ENCODE measurements around the gene IFNA10.
"Not testable (repeated sequence)": the region's sequence is repeated elsewhere in the genome, so short reads cannot be mapped to it uniquely, and the experiment has no call there.

IFNA10 gene

GRCh38 chr9:21210311-21210710, 3.4 kb upstream of the IFNA10 start:
- TF ChIP-seq, protein P1, sequence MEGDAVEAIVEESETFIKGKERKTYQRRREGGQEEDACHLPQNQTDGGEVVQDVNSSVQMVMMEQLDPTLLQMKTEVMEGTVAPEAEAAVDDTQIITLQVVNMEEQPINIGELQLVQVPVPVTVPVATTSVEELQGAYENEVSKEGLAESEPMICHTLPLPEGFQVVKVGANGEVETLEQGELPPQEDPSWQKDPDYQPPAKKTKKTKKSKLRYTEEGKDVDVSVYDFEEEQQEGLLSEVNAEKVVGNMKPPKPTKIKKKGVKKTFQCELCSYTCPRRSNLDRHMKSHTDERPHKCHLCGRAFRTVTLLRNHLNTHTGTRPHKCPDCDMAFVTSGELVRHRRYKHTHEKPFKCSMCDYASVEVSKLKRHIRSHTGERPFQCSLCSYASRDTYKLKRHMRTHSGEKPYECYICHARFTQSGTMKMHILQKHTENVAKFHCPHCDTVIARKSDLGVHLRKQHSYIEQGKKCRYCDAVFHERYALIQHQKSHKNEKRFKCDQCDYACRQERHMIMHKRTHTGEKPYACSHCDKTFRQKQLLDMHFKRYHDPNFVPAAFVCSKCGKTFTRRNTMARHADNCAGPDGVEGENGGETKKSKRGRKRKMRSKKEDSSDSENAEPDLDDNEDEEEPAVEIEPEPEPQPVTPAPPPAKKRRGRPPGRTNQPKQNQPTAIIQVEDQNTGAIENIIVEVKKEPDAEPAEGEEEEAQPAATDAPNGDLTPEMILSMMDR (IDR thresholded peaks at IDR 0.05; ENCODE audit: extremely low read depth, missing control alignments) = no peak
- no peak for DNase-seq (ENCODE audit: low spot score)

GRCh38 chr9:21205204-21205603, 1.7 kb downstream of the IFNA10 start:
- TF ChIP-seq, protein P1 (IDR thresholded peaks at IDR 0.05; ENCODE audit: extremely low read depth, missing control alignments) = no peak
- no peak for DNase-seq (ENCODE audit: low spot score)

DNA sequence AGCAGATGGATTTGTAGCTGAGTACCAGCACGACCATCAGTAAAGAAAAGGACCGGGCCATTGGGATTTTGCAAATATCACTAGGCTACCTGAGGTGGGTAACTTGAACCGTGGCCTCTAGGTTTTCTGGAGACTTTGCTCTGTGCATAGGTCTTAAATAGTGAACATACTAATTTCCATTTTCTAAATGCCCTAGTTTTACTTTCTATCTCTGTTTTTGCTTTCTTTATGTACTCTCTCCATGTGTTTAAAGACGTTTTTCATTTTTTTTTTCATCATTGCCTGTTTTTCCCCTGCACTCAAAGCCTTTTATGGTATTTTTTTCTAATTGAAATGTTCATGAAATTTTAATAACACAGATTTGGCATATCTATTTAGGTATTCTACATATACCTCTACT, 4.8 kb downstream of the IFNA10 start, which contains the start of gene IFNA7:
IFNA7 (minus strand) TSS at position 101 of the 400 bp plus-strand sequence; CDS start at position 61, 40 bp downstream.
- DNase-seq (ENCODE audit: low spot score) = not testable (repeated sequence)

DNA sequence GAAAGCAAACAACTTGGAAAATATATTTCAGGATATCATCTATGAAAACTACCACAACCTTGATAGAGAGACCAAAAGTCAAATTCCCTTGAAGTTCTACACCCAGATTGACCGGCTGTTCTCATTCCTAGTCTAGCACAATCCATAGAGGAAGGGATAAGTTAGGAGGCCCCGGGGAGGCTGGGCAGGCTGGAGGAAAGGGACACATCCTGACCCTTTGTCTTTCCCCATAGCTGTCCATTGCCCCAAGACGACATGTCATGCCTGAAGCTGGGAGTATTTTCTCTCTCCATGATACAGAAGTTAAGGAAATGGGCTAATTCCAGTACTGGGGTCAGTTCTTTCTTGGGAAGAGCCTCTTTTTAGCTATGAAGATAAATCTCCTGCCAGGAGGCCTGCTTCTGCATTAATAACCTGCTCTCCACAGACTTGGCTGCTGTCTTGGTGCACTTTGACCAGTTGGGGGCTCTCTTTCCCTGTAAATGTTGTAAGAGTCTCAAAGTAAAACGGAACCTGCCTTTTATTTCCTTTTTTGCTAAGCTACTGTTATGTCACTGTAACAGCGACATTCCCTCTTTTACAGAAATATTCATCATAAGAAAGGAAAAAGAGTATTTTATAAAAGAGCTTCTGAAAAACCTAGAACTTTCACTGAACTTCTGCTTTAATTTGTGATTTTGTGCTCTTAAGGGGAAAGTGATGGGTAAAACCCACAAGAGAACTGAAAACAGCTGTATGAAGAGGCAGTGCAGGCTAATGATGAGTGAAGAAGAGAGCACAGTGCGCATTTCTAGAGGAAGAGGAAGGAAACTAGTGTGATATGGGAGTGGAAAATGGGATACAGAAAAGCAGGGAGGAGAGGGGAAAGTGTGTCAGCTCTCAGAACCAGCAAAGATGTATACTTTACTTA, 11.8 kb downstream of the IFNA10 start:
- TF ChIP-seq, protein P1 (IDR thresholded peaks at IDR 0.05; ENCODE audit: extremely low read depth, missing control alignments) = peak; percentile 71

DNA sequence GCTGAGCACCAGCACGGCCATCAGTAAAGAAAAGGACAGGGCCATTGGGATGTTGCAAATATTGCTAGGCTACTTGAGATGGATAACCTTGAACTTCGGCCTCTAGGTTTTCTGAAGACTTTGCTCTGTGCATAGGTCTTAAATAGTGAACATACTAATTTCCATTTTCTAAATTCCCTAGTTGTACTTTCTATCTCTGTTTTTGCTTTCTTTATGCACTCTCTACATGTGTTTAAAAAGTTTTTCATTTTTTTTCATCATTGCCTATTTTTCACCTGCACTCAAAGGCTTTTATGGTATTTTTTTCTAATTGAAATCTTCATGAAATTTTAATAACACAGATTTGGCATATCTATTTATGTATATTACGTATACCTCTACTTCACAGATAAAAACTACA, 19.5 kb downstream of the IFNA10 start, which contains the start of gene IFNA4:
IFNA4 (minus strand) TSS at position 101 of the 400 bp plus-strand sequence; CDS start at position 45, 56 bp downstream.
- not testable (repeated sequence) for DNase-seq (ENCODE audit: low spot score)

More for the DNA sequence above, 11.8 kb downstream of the IFNA10 start:
- peak; percentile 9 for DNase-seq (ENCODE audit: low spot score)

- TF ChIP-seq, protein P1 (IDR thresholded peaks at IDR 0.05; ENCODE audit: extremely low read depth, missing control alignments) = peak; percentile 44
- not testable (repeated sequence) for DNase-seq (ENCODE audit: low spot score)
These were observed 23.9 kb downstream of the IFNA10 start for GRCh38 chr9:21182810-21183736.

DNA sequence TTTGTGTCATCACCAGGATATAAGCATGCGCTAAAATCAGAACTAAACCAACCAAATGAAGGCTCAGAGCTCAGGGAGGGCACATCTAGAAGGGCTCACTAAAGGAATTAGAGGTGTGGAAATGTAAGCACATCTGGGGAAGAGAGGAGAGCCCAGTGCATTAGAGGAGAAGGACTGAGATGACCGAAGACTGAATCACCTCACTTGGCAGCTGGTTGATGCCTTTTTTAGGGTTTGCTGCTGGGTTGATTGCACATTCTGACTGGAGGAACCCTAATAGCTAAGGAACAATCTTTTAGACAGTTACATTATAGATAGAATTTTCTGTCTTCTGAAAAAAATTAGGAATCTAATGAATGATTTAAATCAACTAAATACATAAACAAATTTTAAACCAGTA, 32.3 kb downstream of the IFNA10 start:
- TF ChIP-seq, protein P1 (IDR thresholded peaks at IDR 0.05; ENCODE audit: extremely low read depth, missing control alignments) = no peak
- no peak for DNase-seq (ENCODE audit: low spot score)

- DNase-seq (ENCODE audit: low spot score) = no peak
- TF ChIP-seq, protein P1 (IDR thresholded peaks at IDR 0.05; ENCODE audit: extremely low read depth, missing control alignments) = no peak
These were observed 34.8 kb downstream of the IFNA10 start for GRCh38 chr9:21172156-21172555.
